Activated CD8-positive, alpha-beta memory T cell treated with anti-CD3 and anti-CD28 coated beads for 48 hours (primary cell): ENCODE results near the gene NUP188.

Source experiments
- DNase-seq, 3 experiments: peaks; one replicate each; pipeline ENCODE4 v3.0.0-alpha.2; 2020; ENCODE audit warnings: low read depth in 2 of 3, low spot score in 2 of 3

NUP188 gene

GRCh38 chr9:129005336-129005997 is 58.0 kb downstream of the NUP188 start:
- no peak for DNase-seq

GRCh38 chr9:129006328-129007034 is 59.0 kb downstream of the NUP188 start:
- DNase-seq: no peak

- no peak for DNase-seq
Measured at GRCh38 chr9:129007035-129007765, 59.7 kb downstream of the NUP188 start.

- no peak for DNase-seq
Measured at GRCh38 chr9:129007766-129008468, 60.4 kb downstream of the NUP188 start.

- DNase-seq: no peak
Measured at GRCh38 chr9:129008469-129008965, 61.0 kb downstream of the NUP188 start.

GRCh38 chr9:129008986-129009583 is 61.6 kb downstream of the NUP188 start:
- no peak for DNase-seq

- DNase-seq: no peak
Measured at GRCh38 chr9:129009584-129010141, 62.2 kb downstream of the NUP188 start.

GRCh38 chr9:129010267-129010975 is 62.9 kb downstream of the NUP188 start:
- DNase-seq: no peak

- DNase-seq: no peak
Measured at GRCh38 chr9:129011170-129011569, 63.7 kb downstream of the NUP188 start.

- no peak for DNase-seq
Measured at GRCh38 chr9:129011761-129012181, 64.3 kb downstream of the NUP188 start.

- no peak for DNase-seq
Measured at GRCh38 chr9:129012343-129012742, 64.8 kb downstream of the NUP188 start.

- no peak for DNase-seq
Measured at GRCh38 chr9:129012893-129013448, 65.5 kb downstream of the NUP188 start.

- no peak for DNase-seq
Measured at GRCh38 chr9:129013674-129014073, 66.2 kb downstream of the NUP188 start.

- no peak for DNase-seq
Measured at GRCh38 chr9:129014124-129014523, 66.6 kb downstream of the NUP188 start.

- DNase-seq: no peak
Measured at GRCh38 chr9:129014608-129015007, 67.1 kb downstream of the NUP188 start.

GRCh38 chr9:129021091-129021490 is 73.6 kb downstream of the NUP188 start:
- DNase-seq: no peak

- no peak for DNase-seq
Measured at GRCh38 chr9:129022037-129022436, 74.5 kb downstream of the NUP188 start.

GRCh38 chr9:129023036-129023907 is 75.8 kb downstream of the NUP188 start:
- DNase-seq: no peak

- no peak for DNase-seq
Measured at GRCh38 chr9:129023908-129024233, 76.4 kb downstream of the NUP188 start.
